Measurements from ENCODE around the gene CENPN. TPM values are rescaled to one million over a fixed set of nuclear protein-coding genes. Genes with fewer than 3 reads are reported as not detected.

Gene CENPN
- total RNA-seq, 1 experiment from 2014 or later = 78.6 TPM

- Histone ChIP-seq H2BK20ac (ENCODE audit: low read depth, low read length, poor library complexity, severe bottlenecking) (no peak overlapping the region), H2BK120ac (ENCODE audit: low read depth, low read length, poor library complexity, severe bottlenecking) (no peak overlapping the region), H3K4ac (ENCODE audit: low read depth, low read length) (no peak overlapping the region), H3K56ac (ENCODE audit: insufficient read length, low read depth, low read length) (no peak overlapping the region), H2AFZ (ENCODE audit: low read length) (no peak overlapping the region), H3K14ac (ENCODE audit: insufficient read depth, low read length) (no peak overlapping the region; the same call in 1 of the 2 replicates), H3K27me3 (ENCODE audit: insufficient read depth, low read length) (no peaks in the 10 kb centered on the region), H2AK5ac (ENCODE audit: insufficient read length, low read length) (no peak overlapping the region), H3K9me3 (ENCODE audit: control insufficient read depth, low read depth, low read length) (no peaks in the 10 kb centered on the region), H2BK12ac (ENCODE audit: insufficient read length, low read depth, low read length) (no peak overlapping the region), H3K9ac (ENCODE audit: extremely low read depth, insufficient read length, low read length) (peak overlapping the region; percentile 93), H3K27ac (ENCODE audit: insufficient read length, low read depth, low read length) (no peak overlapping the region), H4K5ac (ENCODE audit: insufficient read length, low read depth, low read length) (no peak overlapping the region), H2BK5ac (ENCODE audit: insufficient read length, low read length) (no peak overlapping the region), H4K20me1 (ENCODE audit: control insufficient read depth, insufficient read depth, insufficient read length) (no peaks in the 10 kb centered on the region), H3K79me2 (ENCODE audit: insufficient read depth, low read length) (peaks cover 28% of the 10 kb centered on the region; the same call in 1 of the 2 replicates), H3K18ac (ENCODE audit: insufficient read length, low read depth, low read length) (no peak overlapping the region), H3K79me1 (ENCODE audit: insufficient read depth, low read depth, low read length, poor library complexity, severe bottlenecking) (peaks cover 15% of the 10 kb centered on the region), H3K4me2 (ENCODE audit: insufficient read depth, insufficient read length, low read length) (peak overlapping the region; percentile 76), H3K4me1 (ENCODE audit: insufficient read depth, low read length) (no peaks in the 10 kb centered on the region), H3K23me2 (ENCODE audit: insufficient read length, low read depth, low read length, poor library complexity, severe bottlenecking) (no peaks in the 10 kb centered on the region), H4K8ac (replicated peaks; ENCODE audit: insufficient read length, low read depth, low read length) (no peak overlapping the region), H2BK15ac (ENCODE audit: low read depth, low read length) (no peak overlapping the region), H4K91ac (ENCODE audit: insufficient read length, low read depth, low read length) (no peak overlapping the region), H3K23ac (ENCODE audit: insufficient read length, low read depth, low read length) (no peak overlapping the region), H3T11ph (ENCODE audit: low read length) (no peak overlapping the region)
- no peak for TF ChIP-seq CTCF (conservative IDR thresholded peaks at IDR 0.05)
- peak overlapping the region in 2 of 3 experiments; percentile 51 to 75; a peak in 3 of 7 replicates for H3K27ac Mint-ChIP-seq
- H3K9me3 Mint-ChIP-seq = no peaks in the 10 kb centered on the region; a peak in 1 of 5 replicates
- no CpG with 5 or more reads among the region's 12 CpGs for WGBS (ENCODE audit: extremely low coverage, insufficient read length, low lambda C conversion rate)
- H3K36me3 Mint-ChIP-seq (ENCODE audit: insufficient read depth in 1 of 3, low read depth in 3 of 3) = peaks cover 10 to 35% (median 34%) of the 10 kb centered on the region in 3 experiments
- no peaks in the 10 kb centered on the region; the same call in 1 of the 2 replicates for H3K27me3 Mint-ChIP-seq (ENCODE audit: low read depth)
- peak overlapping the region; percentile 93 to 99 for H3K4me3 Mint-ChIP-seq
- DNase-seq = no peak
- H3K4me1 Mint-ChIP-seq = peaks cover 18 to 25% of the 10 kb centered on the region in 2 experiments
Measured at GRCh38 chr16:81008505-81008789, 1.4 kb downstream of the CENPN start.
